Loucy (cell line): ENCODE data around the gene KLK6.

Source experiments
- CTCF ChIP-seq: fragments of 200-600 bp; sonication (generic); conservative IDR thresholded peaks from 2 replicates; pipeline ENCODE4 v1.5.1; 2014; ENCODE audit warnings: mild to moderate bottlenecking, antibody characterized with exemption, low read length
- EZH2phosphoT487 ChIP-seq: fragments of 200-600 bp; IDR thresholded peaks from 2 replicates; pipeline ENCODE4 v1.6.1; 2018; ENCODE audit warnings: antibody characterized with exemption, mild to moderate bottlenecking, moderate library complexity, borderline replicate concordance

GRCh38 chr19:50957587-50957986, 11.8 kb downstream of the KLK6 start:
- no peak for TF ChIP-seq CTCF
- no peak for TF ChIP-seq EZH2phosphoT487
